AG04450 (cell line): ENCODE results near the gene CHKA. TPM values are rescaled to one million over a fixed set of nuclear protein-coding genes. Genes with fewer than 3 reads are reported as not detected.

Experiments
- CTCF ChIA-PET: fragments of 300-600, 350-600 bp; formaldehyde crosslinking; extraction: SDS; loops from one replicate; lab custom pipeline; 2022; ENCODE audit warnings: antibody characterized with exemption, inconsistent platforms; lab: Charles Lee
- POLR2A ChIA-PET: fragments of 350-600 bp; formaldehyde crosslinking; extraction: SDS; loops from one replicate; lab custom pipeline; 2021; ENCODE audit warnings: antibody characterized with exemption, inconsistent platforms; lab: Yijun Ruan, JAX
- DNase-seq: peaks from one replicate; pipeline ENCODE4 v3.0.0-alpha.2; 2011; ENCODE audit warnings: low read depth, low spot score
- H3K27ac ChIP-seq: one replicate; pipeline ENCODE4 v1.5.1; 2012; ENCODE audit warnings: low read depth, low read length, control low read depth
- H3K27me3 ChIP-seq: one replicate; pipeline ENCODE4 v1.6.0; 2012; ENCODE audit warnings: low read length; ENCODE audit not compliant: control insufficient read depth, insufficient read depth
- H3K4me3 ChIP-seq: 2 replicates; pipeline ENCODE4 v1.5.1; 2011; ENCODE audit warnings: mild to moderate bottlenecking, low read depth, low read length, control low read depth
- H3K9me3 ChIP-seq: 2 replicates; pipeline ENCODE4 v1.5.1; 2012; ENCODE audit warnings: low read length; ENCODE audit not compliant: control insufficient read depth, insufficient read depth
- polyA plus RNA-seq: library from polyadenylated mRNA; depleted of rRNA; stranded (reverse); fragments of >200 nt; gene quantifications from 2 replicates; pipeline ENCODE4 v1.2.3, GENCODE V29; 2011
- TF ChIP-seq, protein P1 (sequence below): IDR thresholded peaks from 2 replicates; pipeline ENCODE4 v1.5.1; 2011; ENCODE audit warnings: low read depth, low read length, control low read depth, inconsistent platforms

Gene CHKA
- polyA plus RNA-seq, 1 experiment = 12.5 TPM

DNA sequence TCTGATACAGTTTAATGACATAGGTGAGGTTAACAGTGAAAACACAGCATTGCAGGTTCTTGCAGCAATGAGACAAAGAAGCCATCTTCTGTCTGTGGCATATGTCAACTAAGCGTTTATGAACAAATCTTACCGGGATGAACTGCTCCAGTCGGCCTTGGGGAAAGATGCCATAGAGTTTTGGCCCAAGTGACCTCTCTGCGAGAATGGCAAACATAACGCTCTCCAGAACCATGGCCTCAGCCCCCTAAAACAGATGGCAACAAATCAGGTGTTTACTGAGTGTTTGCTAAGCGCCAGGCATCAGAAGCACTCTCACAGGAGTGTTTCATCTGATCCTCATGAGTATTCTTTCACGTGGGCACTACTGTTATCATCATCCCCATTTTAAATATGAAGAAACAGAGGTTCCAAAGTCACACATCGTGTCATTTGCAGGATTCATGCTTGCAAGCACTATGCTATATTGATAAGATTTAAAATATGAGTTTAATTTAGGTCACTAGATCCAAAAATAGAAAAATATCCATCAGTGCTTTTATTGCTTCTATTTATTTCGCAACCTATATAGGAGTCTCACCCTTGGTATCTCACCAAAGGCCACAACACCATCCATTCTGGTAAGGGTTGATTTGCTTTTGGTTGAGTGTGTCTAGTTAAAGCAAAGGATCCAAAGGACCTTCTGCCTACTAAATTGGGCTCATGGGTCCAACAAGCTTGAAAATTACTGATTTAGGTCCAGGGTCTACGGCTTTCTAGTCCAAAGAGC is 46.4 kb downstream of the CHKA start:
- DNase-seq = no peak
- Histone ChIP-seq H3K27ac (no peak overlapping the region), H3K27me3 (no peaks in the 10 kb centered on the region), H3K9me3 (no peaks in the 10 kb centered on the region), H3K4me3 (no peak overlapping the region)
- TF ChIP-seq, protein P1, sequence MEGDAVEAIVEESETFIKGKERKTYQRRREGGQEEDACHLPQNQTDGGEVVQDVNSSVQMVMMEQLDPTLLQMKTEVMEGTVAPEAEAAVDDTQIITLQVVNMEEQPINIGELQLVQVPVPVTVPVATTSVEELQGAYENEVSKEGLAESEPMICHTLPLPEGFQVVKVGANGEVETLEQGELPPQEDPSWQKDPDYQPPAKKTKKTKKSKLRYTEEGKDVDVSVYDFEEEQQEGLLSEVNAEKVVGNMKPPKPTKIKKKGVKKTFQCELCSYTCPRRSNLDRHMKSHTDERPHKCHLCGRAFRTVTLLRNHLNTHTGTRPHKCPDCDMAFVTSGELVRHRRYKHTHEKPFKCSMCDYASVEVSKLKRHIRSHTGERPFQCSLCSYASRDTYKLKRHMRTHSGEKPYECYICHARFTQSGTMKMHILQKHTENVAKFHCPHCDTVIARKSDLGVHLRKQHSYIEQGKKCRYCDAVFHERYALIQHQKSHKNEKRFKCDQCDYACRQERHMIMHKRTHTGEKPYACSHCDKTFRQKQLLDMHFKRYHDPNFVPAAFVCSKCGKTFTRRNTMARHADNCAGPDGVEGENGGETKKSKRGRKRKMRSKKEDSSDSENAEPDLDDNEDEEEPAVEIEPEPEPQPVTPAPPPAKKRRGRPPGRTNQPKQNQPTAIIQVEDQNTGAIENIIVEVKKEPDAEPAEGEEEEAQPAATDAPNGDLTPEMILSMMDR = no peak
- POLR2A ChIA-PET = no interaction called here
- CTCF ChIA-PET = no interaction called here

GRCh38 chr11:68071281-68072048 is 49.7 kb downstream of the CHKA start:
- Histone ChIP-seq H3K27me3 (no peaks in the 10 kb centered on the region), H3K4me3 (no peak overlapping the region), H3K27ac (no peak overlapping the region), H3K9me3 (no peaks in the 10 kb centered on the region)
- POLR2A ChIA-PET = no interaction called here
- TF ChIP-seq, protein P1 = no peak
- no peak for DNase-seq
- CTCF ChIA-PET = no interaction called here

DNA sequence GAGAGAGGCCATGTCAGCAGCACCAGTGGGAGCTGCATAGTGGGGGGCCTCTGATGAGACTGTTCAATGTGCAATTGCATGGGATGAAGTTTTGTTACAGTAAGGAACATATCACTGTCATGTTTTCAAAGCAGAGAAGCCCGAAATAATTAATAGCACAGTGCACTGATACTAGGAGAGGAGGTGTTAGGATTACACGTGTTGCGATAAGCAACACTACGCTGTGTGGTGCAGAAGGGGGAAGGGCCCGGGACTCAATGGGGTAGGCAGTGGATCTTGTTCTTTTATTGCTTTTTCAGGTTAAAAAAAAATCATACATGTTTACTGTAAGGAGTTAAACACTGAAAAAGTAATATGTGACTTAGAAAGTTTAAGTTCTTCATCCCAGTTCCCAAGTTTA is 53.2 kb downstream of the CHKA start:
- no peaks in the 10 kb centered on the region for H3K27me3 ChIP-seq
- H3K9me3 ChIP-seq = no peaks in the 10 kb centered on the region
- DNase-seq = no peak
- ChIA-PET POLR2A (no interaction called here), CTCF (no interaction called here)
- H3K4me3 ChIP-seq = no peak overlapping the region
- H3K27ac ChIP-seq = no peak overlapping the region
- TF ChIP-seq, protein P1 = no peak

GRCh38 chr11:68066742-68067141 is 54.4 kb downstream of the CHKA start:
- no peak overlapping the region for H3K4me3 ChIP-seq
- TF ChIP-seq, protein P1 = no peak
- no peaks in the 10 kb centered on the region for H3K9me3 ChIP-seq
- ChIA-PET CTCF (no interaction called here), POLR2A (no interaction called here)
- no peak for DNase-seq
- no peak overlapping the region for H3K27ac ChIP-seq
- H3K27me3 ChIP-seq = no peaks in the 10 kb centered on the region

GRCh38 chr11:68065841-68066240 is 55.3 kb downstream of the CHKA start:
- Histone ChIP-seq H3K9me3 (no peaks in the 10 kb centered on the region), H3K4me3 (no peak overlapping the region), H3K27me3 (no peaks in the 10 kb centered on the region), H3K27ac (no peak overlapping the region)
- TF ChIP-seq, protein P1 = no peak
- CTCF ChIA-PET = no interaction called here
- POLR2A ChIA-PET = no interaction called here
- DNase-seq = no peak
